ENCODE data around the gene ARFGAP3. TPM values are rescaled to one million over a fixed set of nuclear protein-coding genes. Genes with fewer than 3 reads are reported as not detected.

ARFGAP3 gene
- total RNA-seq, 1 donor from 2014 or later = 62.0 TPM

GRCh38 chr22:42837556-42837955 is 19.5 kb downstream of the ARFGAP3 start:
- H3K27me3 ChIP-seq (ENCODE audit: control insufficient read depth, insufficient read depth, low read length) = no peaks in the 10 kb centered on the region
- H3K36me3 ChIP-seq (ENCODE audit: control insufficient read depth, insufficient read depth, low read length) = peaks cover 1% of the 10 kb centered on the region
- no peak for DNase-seq (ENCODE audit: low read depth)
- H3K4me3 ChIP-seq (ENCODE audit: low read depth, low read length) = no peak overlapping the region
- TF ChIP-seq, protein P1, sequence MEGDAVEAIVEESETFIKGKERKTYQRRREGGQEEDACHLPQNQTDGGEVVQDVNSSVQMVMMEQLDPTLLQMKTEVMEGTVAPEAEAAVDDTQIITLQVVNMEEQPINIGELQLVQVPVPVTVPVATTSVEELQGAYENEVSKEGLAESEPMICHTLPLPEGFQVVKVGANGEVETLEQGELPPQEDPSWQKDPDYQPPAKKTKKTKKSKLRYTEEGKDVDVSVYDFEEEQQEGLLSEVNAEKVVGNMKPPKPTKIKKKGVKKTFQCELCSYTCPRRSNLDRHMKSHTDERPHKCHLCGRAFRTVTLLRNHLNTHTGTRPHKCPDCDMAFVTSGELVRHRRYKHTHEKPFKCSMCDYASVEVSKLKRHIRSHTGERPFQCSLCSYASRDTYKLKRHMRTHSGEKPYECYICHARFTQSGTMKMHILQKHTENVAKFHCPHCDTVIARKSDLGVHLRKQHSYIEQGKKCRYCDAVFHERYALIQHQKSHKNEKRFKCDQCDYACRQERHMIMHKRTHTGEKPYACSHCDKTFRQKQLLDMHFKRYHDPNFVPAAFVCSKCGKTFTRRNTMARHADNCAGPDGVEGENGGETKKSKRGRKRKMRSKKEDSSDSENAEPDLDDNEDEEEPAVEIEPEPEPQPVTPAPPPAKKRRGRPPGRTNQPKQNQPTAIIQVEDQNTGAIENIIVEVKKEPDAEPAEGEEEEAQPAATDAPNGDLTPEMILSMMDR (IDR thresholded peaks at IDR 0.05; ENCODE audit: insufficient read depth, low read length, poor library complexity, severe bottlenecking) = no peak

GRCh38 chr22:42836026-42836425 is 21.0 kb downstream of the ARFGAP3 start:
- DNase-seq (ENCODE audit: low read depth) = no peak
- TF ChIP-seq, protein P1 (IDR thresholded peaks at IDR 0.05; ENCODE audit: insufficient read depth, low read length, poor library complexity, severe bottlenecking) = no peak
- Histone ChIP-seq H3K27me3 (ENCODE audit: control insufficient read depth, insufficient read depth, low read length) (no peaks in the 10 kb centered on the region), H3K36me3 (ENCODE audit: control insufficient read depth, insufficient read depth, low read length) (peaks cover 1% of the 10 kb centered on the region), H3K4me3 (ENCODE audit: low read depth, low read length) (no peak overlapping the region)

GRCh38 chr22:42834177-42834949 is 22.7 kb downstream of the ARFGAP3 start:
- H3K4me3 ChIP-seq (ENCODE audit: low read depth, low read length) = no peak overlapping the region
- no peak for DNase-seq (ENCODE audit: low read depth)
- no peaks in the 10 kb centered on the region for H3K36me3 ChIP-seq (ENCODE audit: control insufficient read depth, insufficient read depth, low read length)
- TF ChIP-seq, protein P1 (IDR thresholded peaks at IDR 0.05; ENCODE audit: insufficient read depth, low read length, poor library complexity, severe bottlenecking) = no peak
- no peaks in the 10 kb centered on the region for H3K27me3 ChIP-seq (ENCODE audit: control insufficient read depth, insufficient read depth, low read length)

DNA sequence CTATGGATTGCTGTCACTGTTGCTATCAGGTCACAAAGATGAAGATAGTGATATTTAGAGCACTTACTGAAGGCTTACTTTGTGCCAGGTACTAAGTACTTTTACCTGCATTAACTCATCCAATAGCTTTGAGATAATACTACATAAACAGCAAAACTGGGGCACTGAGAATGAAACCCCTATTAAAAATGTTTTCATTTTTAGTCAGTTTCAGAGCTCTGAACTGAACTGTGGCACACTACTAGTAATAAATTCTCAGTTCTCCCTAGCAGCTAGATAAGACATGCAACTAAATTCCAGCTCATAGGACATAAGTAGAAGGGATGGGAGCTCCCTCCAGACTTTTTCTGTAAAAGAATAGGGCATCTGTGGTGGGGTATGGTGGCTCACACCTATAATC is 24.0 kb downstream of the ARFGAP3 start:
- TF ChIP-seq, protein P1 (IDR thresholded peaks at IDR 0.05; ENCODE audit: insufficient read depth, low read length, poor library complexity, severe bottlenecking) = no peak
- no peak for DNase-seq (ENCODE audit: low read depth)
- no peak overlapping the region for H3K4me3 ChIP-seq (ENCODE audit: low read depth, low read length)
- no peaks in the 10 kb centered on the region for H3K36me3 ChIP-seq (ENCODE audit: control insufficient read depth, insufficient read depth, low read length)
- no peaks in the 10 kb centered on the region for H3K27me3 ChIP-seq (ENCODE audit: control insufficient read depth, insufficient read depth, low read length)

GRCh38 chr22:42831712-42832111 is 25.4 kb downstream of the ARFGAP3 start:
- no peak for DNase-seq (ENCODE audit: low read depth)
- TF ChIP-seq, protein P1 (IDR thresholded peaks at IDR 0.05; ENCODE audit: insufficient read depth, low read length, poor library complexity, severe bottlenecking) = no peak

GRCh38 chr22:42830161-42830560 is 26.9 kb downstream of the ARFGAP3 start:
- DNase-seq (ENCODE audit: low read depth) = no peak
- TF ChIP-seq, protein P1 (IDR thresholded peaks at IDR 0.05; ENCODE audit: insufficient read depth, low read length, poor library complexity, severe bottlenecking) = no peak
- no peak overlapping the region for H3K4me3 ChIP-seq (ENCODE audit: low read depth, low read length)
- no peaks in the 10 kb centered on the region for H3K27me3 ChIP-seq (ENCODE audit: control insufficient read depth, insufficient read depth, low read length)
- peaks cover 2% of the 10 kb centered on the region for H3K36me3 ChIP-seq (ENCODE audit: control insufficient read depth, insufficient read depth, low read length)

More at GRCh38 chr22:42831712-42832111, 25.4 kb downstream of the ARFGAP3 start:
- Histone ChIP-seq H3K27me3 (ENCODE audit: control insufficient read depth, insufficient read depth, low read length) (no peaks in the 10 kb centered on the region), H3K36me3 (ENCODE audit: control insufficient read depth, insufficient read depth, low read length) (no peaks in the 10 kb centered on the region), H3K4me3 (ENCODE audit: low read depth, low read length) (no peak overlapping the region)
